Peyer's patch (tissue), 4 donors: Measurements from ENCODE around the gene SOX12.
A peak's percentile ranks its signal among the peaks of the same experiment; 100 is the strongest.

Source experiments
- CTCF ChIP-seq, 6 experiments: fragments of 450-650 bp in 4 of 6; fragments of 200-600 bp in 2 of 6; sonication (generic) in 1 of 6; IDR thresholded peaks; one replicate each; pipeline ENCODE4 v1.5.1; 2017 to 2019; ENCODE audit warnings: antibody characterized with exemption in 6 of 6, mild to moderate bottlenecking in 3 of 6, moderate library complexity in 1 of 6
- POLR2A ChIP-seq, 2 donors: fragments of 450-650 bp; IDR thresholded peaks; one replicate each; pipeline ENCODE4 v1.5.1; 2017; ENCODE audit warnings: antibody characterized with exemption in 2 of 2, mild to moderate bottlenecking in 2 of 2, moderate library complexity in 2 of 2

GRCh38 chr20:290084-290831 lies 35.1 kb upstream of the SOX12 start, which contains the start of gene C20orf96:
- peak in 4 of 6 experiments; percentile 41 to 57 (median 50) for TF ChIP-seq CTCF (IDR thresholded peaks at IDR 0.05)
- no peak for TF ChIP-seq POLR2A (IDR thresholded peaks at IDR 0.05)
